GM19035 (cell line): Measurements from ENCODE around the gene LRP5.
"Not testable (repeated sequence)": the region's sequence is repeated elsewhere in the genome, so short reads cannot be mapped to it uniquely, and the experiment has no call there.

Experiments
- ATAC-seq: cut with Tn5 transposase; IDR thresholded peaks from one replicate; pipeline ENCODE4 v1.9.1; 2021; ENCODE audit not compliant: unreplicated experiment

The LRP5 gene

DNA sequence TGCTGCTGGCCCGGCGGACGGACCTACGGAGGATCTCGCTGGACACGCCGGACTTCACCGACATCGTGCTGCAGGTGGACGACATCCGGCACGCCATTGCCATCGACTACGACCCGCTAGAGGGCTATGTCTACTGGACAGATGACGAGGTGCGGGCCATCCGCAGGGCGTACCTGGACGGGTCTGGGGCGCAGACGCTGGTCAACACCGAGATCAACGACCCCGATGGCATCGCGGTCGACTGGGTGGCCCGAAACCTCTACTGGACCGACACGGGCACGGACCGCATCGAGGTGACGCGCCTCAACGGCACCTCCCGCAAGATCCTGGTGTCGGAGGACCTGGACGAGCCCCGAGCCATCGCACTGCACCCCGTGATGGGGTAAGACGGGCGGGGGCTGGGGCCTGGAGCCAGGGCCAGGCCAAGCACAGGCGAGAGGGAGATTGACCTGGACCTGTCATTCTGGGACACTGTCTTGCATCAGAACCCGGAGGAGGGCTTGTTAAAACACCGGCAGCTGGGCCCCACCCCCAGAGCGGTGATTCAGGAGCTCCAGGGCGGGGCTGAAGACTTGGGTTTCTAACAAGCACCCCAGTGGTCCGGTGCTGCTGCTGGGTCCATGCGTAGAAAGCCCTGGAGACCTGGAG is 74.1 kb downstream of the LRP5 start:
- ATAC-seq: no peak

DNA sequence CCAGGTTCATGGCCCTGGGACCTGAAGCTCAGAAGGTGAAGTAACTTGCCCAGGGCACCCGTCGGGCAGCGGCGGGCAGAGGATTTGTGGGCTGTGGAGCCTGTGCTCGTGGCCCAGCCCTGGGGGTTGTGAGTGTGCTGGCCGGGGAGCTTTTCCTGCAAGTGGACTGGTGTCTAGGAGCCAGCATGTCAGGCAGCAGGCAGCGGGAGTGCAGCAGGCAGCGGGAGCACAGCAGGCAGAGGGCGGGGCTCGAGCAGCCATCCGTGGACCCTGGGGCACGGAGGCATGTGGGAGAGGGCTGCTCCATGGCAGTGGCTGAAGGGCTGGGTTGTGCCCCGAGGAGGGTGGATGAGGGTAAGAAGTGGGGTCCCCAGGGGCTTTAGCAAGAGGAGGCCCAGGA is 75.4 kb downstream of the LRP5 start:
- no peak for ATAC-seq

DNA sequence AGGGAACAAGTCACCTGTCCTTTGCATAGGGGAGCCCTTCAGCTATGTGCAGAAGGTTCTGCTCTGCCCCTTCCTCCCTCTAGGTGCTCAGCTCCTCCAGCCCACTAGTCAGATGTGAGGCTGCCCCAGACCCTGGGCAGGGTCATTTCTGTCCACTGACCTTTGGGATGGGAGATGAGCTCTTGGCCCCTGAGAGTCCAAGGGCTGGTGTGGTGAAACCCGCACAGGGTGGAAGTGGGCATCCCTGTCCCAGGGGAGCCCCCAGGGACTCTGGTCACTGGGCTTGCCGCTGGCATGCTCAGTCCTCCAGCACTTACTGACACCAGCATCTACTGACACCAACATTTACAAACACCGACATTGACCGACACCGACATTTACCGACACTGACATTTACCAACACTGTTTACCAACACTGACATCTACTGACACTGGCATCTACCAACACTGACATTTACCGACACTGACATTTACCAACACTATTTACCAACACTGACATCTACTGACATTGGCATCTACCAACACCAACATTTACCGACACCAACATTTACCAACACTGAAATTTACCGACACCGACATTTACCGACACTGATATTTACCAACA is 76.3 kb downstream of the LRP5 start:
- ATAC-seq: no peak

DNA sequence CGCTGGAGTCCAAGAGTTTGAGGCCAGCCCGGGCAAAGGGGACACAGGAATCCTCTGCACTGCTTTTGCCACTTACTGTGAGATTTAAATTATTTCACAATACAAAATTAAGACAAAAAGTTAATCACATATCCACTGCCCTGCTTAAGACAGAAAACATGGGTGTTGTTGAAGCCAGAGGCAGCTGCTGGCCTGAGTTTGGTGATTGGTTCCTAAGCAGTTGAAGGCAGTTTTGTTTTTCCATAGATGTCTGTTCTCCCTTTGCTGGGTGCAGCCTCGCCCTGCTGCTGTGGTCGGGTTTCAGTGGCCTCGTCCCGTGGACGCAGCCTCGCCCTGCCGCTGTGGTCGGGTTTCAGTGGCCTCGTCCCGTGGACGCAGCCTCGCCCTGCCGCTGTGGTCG is 77.9 kb downstream of the LRP5 start:
- ATAC-seq: no peak

DNA sequence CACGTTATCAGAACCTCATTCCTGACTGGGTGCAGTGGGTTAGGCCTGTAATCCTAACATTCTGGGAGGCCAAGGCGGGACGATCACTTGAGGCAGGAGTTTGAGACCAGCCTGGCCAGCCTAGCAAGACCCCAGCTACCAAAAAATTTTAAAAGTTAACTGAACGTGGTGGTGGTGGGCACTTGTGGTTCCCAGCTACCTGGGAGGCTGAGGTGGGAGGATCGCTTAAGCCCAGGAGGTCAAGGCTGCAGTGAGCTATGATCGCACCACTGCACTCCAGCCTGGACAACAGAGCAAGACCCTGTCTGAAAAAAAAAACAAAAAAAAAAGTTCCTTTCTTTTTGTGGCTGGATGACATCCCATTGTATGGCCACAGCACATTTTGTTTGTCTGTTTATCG is 80.4 kb downstream of the LRP5 start:
- ATAC-seq: no peak

DNA sequence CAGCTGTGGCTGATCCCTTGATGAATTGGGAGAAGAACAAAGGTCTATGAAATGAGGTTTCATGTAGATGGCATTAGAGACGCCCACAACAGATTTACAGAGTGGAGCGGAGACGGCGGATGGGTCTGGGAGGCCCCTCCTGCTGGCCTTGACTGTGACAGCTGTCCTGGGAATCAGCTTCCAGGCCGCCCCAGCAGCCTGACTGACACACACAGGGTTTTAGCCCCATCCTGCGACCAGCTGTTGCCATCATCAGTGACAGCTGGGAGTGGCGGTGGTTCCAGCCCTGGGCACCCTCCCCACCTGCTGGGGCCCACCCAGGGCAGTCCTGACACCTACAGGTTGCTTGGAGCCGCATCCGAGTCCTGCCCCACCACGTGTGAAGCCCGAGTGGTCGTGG is 84.1 kb downstream of the LRP5 start:
- no peak for ATAC-seq

DNA sequence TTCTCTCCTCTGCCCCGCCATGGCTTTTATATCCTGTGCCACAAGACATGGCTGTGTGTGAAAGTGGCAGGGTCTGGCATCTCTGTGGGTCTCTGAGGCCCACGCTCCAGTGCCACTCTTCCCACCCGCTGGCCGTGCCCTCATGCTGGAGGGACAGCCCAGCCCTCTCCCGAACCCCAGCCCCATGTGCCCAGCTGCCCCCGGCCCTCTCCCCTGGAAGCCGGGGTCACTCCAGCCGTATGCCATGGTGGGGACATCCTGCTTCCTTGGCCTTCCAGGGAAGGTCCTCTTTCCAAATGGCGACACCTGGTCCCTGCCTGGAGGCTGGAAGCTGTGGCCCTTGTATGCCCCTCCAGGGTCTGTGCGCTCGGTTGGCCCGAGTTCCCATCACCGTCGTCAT is 84.9 kb downstream of the LRP5 start:
- no peak for ATAC-seq

DNA sequence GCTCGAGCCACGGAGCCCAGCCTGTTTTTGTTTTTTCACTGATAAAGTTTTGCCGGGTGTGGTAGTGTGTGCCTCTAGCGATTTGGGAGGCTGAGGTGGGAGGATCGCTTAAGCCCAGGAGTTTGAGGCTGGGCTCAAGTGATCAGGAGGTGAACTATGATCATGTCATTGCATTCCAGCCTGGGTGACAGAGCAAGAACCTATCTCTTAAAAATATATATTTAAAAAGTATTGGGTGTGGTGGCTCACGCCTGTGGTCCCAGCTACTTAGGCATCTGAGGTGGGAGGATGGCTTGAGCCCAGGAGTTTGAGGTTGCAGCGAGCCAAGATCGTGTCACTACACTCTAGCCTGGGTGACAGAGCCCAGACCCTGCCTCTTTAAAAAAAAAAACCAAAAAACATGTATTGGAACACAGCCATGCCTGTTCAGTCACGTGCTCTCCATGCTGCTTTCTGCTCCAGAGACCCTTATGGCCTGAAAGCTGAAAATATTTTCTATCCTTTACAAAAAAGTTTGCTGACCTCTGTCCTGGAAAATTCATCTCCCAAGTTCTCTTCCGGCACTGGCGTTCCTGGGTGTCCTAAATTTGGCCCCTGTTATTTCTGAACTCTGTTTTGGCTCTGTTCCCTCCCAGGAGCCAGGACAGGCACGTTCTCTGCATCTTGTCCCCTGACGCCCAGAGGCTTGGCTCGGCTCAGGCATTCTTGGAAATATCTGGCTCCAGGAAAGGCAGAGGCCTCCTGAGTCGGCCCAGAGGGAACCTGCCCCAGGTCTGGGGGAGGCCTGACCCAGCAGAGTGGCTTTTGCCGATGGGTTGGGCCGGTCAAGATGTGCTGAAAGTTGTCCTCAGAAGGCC is 86.8 kb downstream of the LRP5 start:
- ATAC-seq: no peak

DNA sequence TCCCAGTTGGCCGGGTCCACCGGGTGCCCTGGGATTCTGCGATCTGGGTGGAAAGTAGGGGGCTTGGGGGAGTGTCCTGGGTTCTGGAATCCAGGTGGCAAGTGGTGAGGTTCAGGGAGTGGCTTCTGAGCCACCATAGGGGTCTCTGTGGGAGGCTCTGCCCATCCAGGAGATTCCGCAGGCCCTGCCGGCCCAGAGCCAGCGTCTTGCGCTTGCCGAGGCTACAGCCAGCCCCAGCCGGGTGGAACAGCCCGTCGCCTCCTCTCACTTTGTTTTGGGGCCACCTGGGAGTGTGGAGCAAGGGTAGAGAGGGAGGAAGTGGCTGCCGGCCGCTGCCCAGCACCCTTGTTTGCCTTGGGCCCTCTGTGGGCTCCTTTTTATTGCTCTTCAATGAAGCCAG is 87.5 kb downstream of the LRP5 start:
- no peak for ATAC-seq

DNA sequence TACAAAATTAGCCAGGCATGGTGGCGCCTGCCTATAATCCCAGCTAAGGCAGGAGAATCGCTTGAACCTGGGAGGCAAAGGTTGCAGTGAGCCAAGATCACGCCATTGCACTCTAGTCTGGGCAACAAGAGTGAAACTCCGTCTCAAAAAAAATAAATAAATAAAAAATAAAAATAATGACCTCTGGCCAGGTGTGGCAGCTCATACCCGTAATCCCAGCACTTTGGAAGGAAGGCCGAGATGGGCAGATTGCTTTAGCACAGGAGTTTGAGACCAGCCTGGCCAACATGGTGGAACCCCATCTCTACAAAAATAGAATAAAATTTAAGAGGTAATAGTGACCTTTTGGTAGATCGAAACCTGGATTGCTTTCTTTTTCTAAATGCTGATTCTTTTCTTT is 88.2 kb downstream of the LRP5 start:
- ATAC-seq: not testable (repeated sequence)

DNA sequence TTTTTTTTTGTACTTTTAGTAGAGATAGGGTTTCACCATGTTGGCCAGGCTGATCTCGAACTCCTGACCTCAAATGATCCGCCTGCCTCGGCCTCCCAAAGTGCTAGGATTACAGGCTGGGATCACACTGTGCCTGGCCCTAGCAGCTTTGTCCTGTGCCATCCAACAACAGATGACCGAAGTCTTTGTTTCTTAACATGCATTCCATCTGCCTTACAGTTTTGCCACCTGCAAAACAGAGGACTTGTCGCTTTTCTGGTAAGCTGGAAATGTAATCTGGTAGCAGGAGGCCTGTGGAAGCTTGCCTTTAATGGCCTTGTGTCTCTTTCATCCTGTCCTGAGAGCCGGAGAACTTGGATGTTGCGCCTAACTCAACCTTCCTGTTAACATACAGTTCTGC is 89.5 kb downstream of the LRP5 start:
- no peak for ATAC-seq

DNA sequence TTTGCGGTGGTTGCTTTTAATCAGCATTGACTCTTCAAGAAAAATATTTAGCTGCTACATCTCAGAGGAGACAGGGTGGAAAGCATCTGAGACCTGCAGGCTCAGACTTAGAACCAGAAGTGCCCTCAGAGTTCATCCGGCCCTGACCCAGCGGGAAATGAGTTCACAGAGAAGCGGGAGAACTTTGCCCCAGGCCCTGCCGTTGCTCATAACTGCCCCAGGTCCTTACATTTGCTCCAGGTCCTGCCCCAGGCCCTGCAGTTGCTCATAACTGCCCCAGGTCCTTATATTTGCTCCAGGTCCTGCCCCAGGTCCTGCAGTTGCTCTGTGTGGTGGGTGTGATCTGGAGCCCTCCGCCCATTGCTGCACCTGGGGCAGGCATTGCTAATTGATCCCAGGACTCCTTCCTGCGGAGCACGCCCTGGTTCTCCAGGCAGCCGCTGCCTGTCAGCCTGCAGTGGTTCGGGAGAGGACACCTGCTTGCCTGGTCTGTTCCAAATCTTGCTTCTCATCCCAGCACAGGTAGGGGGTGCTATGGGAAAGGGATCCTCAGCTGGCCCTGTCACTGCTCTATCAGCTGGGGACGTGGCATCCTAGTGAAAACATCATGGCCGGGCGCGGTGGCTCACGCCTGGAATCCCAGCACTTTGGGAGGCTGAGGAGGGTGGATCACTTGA is 90.1 kb downstream of the LRP5 start:
- ATAC-seq: no peak

DNA sequence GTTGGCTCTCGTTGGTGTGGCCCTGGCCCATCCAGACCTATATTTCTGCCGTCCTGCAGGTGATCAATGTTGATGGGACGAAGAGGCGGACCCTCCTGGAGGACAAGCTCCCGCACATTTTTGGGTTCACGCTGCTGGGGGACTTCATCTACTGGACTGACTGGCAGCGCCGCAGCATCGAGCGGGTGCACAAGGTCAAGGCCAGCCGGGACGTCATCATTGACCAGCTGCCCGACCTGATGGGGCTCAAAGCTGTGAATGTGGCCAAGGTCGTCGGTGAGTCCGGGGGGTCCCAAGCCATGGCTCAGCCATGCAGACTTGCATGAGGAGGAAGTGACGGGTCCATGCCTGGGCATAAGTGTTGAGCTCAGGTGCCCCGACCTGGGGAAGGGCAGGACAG is 91.0 kb downstream of the LRP5 start:
- ATAC-seq: no peak

DNA sequence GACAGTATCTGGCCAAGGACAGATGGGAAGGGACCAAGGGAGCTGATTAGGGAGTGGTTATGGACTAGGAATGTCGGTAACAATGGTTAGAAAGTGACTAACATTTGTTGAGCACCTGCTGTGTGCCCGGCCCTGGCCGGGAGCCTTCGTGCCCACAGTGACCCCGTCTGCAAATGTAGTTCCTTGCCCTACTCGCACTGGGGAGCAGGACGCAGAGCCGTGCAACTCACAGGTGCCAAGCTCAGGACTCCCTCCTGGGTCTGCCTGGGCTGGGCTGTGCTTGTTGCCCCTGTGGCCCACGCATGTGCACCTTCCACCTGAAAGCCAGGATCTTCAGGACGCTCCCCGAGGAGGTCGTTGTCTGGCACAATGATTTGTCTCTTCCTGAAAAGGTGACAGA is 91.4 kb downstream of the LRP5 start:
- no peak for ATAC-seq

DNA sequence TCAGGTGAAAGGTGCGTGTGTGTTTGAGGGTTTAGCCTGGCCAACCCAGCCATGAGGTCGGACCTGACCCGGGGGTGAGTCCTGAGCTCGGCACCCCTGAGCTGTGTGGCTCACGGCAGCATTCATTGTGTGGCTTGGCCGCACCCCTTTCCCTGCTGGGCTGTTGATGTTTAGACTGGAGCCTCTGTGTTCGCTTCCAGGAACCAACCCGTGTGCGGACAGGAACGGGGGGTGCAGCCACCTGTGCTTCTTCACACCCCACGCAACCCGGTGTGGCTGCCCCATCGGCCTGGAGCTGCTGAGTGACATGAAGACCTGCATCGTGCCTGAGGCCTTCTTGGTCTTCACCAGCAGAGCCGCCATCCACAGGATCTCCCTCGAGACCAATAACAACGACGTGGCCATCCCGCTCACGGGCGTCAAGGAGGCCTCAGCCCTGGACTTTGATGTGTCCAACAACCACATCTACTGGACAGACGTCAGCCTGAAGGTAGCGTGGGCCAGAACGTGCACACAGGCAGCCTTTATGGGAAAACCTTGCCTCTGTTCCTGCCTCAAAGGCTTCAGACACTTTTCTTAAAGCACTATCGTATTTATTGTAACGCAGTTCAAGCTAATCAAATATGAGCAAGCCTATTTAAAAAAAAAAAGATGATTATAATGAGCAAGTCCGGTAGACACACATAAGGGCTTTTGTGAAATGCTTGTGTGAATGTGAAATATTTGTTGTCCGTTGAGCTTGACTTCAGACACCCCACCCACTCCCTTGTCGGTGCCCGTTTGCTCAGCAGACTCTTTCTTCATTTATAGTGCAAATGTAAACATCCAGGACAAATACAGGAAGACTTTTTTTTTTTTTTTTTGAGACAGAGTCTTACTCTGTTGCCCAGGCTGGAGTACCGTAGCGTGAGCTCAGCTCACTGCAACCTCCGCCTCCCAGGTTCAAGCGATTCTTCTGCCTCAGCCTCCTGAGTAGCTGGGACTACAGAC is 94.2 kb downstream of the LRP5 start:
- no peak for ATAC-seq

DNA sequence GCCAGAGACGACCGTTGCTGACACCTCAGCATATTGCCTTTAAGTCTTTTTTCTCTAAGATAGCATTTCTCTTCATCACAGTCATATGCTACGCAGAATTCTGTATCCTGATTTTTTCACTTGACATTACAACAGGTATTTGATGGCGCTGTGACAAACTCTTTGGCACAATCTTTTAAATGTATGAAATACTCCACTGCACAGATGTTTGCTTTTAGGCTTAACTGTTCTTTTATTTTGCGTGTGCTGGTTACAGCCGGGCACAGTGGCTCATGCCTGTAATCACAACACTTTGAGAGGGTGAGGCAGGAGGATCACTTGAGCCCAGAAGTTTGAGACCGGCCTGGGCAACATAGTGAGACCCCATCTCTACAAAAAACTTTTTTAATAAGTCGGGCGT is 96.1 kb downstream of the LRP5 start:
- no peak for ATAC-seq

DNA sequence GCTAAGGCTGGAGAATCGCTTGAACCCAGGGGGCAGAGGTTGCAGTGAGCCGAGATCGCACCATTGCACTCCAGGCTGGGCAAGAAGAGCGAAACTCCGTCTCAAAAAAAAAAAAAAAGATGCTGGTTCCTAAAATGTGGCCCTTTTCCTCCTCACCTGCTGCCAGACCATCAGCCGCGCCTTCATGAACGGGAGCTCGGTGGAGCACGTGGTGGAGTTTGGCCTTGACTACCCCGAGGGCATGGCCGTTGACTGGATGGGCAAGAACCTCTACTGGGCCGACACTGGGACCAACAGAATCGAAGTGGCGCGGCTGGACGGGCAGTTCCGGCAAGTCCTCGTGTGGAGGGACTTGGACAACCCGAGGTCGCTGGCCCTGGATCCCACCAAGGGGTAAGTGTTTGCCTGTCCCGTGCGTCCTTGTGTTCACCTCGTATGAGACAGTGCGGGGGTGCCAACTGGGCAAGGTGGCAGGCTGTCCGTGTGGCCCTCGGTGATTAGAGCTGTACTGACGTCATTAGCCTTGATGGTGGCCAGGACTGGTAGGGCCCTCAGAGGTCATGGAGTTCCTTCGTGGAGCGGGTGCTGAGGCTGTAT is 97.5 kb downstream of the LRP5 start:
- no peak for ATAC-seq

DNA sequence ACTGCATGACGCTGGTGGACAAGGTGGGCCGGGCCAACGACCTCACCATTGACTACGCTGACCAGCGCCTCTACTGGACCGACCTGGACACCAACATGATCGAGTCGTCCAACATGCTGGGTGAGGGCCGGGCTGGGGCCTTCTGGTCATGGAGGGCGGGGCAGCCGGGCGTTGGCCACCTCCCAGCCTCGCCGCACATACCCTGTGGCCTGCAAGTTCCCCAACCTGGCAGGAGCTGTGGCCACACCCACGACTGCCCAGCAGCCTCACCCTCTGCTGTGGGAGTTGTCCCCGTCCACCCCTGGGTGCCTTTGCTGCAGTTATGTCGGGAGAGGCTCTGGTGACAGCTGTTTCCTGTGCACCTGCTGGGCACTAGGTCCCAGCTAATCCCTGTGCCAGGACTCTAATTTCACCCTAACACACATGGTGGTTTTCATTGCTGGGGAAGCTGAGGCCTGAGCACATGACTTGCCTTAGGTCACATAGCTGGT is 99.2 kb downstream of the LRP5 start:
- ATAC-seq: no peak

DNA sequence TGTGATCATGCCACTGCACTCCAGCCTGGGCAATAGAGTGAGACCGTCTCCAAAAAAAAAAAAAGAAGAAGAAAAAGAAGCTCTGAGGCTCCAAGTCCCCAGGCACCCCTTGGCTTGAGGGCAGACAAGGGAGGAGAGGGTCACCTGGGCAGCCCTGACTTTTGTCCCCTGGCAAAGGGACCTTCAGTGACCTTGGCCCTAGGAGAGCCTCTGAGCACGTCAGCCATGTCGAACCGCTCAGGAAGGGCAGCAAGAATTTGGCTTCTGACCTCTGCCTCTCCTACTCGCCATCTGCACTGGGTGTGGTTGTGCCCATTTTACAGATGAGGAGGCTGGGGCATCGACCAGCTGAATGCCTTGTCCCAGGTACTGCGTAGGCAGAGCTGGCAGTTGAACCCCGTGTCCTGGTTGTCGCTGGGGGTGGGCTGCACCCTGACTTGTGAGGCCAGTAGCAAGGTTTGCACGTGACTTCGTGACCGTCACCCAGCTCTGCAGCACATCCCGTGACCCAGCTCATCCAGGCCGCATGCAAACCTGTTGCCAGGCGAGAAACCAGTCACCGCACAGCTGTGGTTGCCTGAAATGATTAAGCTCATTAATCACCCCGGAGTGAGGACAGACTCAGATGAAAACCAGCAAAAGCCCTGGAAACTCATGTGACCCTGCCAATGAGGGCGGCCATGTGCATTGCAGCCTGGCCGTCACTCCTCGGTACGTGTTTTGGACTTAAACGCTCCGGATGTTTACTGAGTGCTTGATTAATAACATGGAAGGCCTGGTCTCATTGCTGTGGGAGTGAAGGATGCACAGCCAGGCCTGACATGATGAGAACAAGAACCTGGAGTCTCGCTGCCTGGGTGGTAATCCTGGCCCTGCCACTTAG is 100.4 kb downstream of the LRP5 start:
- no peak for ATAC-seq
